Measurements from ENCODE around the gene BBX.
"Not testable (repeated sequence)": the region's sequence is repeated elsewhere in the genome, so short reads cannot be mapped to it uniquely, and the experiment has no call there.

BBX gene

DNA sequence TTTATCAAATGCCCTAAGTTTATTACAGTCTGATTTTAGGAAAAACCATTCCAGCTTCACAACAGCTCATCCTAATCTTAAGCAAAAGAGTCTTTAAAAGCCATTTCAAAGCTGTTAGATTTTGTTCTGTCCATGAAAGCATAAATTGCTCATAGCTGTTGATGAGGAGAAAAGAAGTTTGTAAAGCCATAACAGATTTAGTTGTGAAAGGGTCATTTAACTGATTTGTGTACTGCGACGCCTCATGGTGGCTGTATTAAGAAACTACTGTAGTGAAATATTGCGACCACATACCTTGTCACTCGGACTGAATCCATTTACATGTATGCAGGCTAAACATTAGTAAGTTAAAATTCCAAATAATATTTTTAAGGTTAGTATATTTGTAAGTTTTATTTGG is 20.9 kb downstream of the BBX start:
- DNase-seq: no peak

DNA sequence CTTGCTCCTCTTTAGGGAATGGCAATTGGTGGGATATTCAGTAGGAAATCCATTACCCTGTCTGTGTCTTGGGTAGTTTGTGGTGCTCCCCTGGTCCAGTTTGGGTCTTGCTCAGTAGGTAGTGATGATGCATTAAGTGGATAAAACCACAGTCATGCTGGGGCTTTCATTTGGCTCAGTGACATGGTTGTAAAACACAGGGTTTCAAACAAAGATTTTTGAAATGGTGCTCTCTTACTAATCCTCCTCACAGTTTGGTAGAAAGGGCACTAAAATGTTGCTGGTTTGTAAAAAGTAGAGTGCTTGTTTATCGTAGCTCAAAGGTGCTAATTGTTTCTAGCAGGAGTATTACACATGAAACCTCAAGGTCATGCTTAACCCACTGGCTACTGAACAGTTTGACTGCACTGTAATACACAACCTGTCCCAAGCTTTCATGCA is 22.9 kb downstream of the BBX start:
- no peak for DNase-seq

DNA sequence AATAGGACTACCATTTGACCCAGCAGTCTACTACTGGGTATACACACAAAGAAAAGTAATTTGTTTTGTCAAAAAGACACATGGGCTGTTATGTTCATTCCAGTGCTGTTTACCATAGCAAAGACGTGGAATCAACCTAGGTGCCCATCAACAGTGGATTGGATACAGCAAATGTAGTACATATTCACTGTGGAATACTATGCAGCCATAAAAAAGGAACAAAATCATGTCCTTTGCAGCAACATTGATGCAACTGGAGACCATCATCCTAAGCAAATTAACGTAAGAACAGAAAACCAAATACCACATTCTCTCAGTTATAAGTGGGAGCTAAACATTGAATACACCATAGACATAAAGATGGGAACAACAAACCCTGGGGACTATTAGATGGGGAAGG is 25.8 kb downstream of the BBX start:
- DNase-seq: no peak

DNA sequence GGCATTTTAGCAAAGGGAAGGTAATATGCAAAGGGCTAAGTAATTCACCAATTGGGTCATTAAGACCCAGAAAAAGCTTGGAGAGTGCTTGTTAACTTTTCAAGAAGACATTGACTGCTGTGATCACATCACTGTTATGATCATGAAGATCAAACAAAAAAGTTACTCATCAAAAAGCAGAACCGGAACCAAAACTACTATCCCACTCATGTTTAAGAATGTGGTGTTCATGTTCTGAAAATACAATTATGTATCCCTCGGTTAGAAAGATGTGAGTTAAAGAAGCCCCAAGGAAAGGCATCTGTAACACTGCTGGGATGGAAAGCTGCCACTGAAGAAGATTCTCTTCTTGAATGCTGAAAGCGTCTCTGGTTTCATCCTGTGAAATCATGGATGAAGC is 32.6 kb downstream of the BBX start:
- DNase-seq: no peak

DNA sequence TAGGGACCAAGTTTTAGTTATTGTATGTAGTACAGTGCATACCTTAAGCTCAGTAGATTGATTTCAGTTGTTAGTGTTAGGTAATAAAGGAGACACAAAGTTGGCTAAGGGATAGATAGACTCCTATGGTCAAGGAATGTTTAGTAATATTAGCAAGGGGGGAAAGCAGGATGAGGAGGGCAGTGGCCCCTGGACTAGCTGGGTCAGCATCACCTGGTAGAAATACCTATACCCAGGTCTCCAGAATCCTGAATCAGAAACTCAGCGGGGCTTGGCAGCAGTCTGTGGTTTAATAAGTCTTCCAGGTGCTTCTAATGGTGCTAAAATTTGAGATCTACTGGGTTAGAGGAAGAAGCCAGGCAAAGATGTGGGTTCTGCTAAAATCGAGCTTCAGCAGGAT is 35.0 kb downstream of the BBX start:
- DNase-seq: no peak

DNA sequence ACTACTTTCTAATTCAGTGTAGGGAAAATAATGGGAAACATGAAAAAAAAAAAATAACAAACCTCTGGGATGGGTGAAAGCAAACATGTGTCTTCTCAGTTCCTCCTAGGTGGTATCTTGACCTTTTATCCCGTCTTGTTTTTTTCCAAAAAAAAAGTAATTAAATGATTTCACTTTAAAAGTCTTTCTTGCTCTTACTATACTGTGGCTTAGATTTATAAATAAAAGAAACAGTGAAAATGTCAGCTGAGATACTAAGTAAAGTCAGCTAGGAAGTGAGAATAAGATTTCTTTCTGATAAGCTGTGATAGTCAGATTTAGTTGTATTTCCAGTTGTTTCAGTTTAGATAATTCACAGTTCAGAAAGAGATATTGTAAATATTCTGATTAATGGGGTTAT is 37.4 kb downstream of the BBX start:
- DNase-seq: no peak

DNA sequence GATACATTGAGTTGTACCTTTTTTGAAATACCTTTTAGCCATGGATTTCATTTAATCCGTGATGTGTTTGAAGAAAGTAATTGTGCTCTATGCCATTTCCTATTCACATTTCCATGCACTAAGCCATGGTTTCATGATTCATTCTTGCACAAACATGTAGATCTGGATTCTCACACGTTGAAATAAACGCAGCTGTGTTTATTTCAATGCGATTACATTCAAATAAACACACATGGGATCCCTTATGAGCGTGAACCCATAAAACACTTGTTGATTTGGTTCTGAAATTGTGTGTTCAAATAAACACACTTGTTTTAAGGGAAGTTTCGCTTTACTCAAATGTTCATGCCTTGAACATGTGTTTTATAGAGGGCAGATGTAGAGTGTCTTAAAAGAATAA is 39.2 kb downstream of the BBX start:
- DNase-seq: no peak

DNA sequence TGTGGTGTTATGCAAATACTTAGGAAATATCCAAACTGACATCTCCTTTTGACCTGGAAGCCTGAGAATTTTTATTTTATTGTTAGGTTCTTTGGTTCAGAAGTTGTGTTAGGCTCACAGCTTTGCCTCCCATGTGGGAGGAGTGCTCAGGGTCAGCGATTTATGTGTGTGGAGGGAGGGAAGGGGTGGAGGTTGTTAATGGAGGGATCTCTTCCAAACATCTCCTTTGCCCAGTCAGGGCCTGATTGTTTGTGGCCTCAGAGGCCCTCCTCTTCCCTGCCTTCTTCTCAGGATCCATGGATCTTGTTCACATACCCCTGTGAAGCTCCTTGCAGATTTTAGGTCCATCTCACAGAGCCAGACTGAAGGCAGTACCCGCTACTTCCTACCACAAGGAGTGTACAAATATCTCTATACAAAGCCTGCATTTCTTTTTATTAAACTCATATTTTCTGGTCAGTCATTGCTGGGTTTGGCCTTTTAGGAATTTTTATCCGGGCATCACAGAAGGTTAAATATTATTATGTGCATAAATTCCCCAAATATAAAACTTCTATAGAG is 40.3 kb downstream of the BBX start:
- DNase-seq: no peak

DNA sequence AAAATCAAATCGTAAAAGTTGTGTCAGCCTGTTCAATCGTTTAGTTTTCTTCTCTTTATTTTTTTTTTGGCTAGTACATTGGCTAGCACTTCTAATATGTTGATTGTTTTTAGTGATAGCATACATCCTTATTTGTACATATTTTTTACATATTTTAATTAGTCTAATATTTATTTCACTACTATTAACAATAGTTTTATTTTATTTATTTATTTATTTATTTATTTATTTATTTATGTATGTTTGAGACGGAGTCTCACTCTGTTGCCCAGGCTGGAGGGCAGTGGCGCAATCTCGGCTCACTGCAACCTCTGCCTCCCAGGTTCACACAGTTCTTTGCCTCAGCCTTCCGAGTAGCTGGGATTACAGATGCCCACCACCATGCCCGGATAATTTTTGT is 42.5 kb downstream of the BBX start:
- DNase-seq: not testable (repeated sequence)

DNA sequence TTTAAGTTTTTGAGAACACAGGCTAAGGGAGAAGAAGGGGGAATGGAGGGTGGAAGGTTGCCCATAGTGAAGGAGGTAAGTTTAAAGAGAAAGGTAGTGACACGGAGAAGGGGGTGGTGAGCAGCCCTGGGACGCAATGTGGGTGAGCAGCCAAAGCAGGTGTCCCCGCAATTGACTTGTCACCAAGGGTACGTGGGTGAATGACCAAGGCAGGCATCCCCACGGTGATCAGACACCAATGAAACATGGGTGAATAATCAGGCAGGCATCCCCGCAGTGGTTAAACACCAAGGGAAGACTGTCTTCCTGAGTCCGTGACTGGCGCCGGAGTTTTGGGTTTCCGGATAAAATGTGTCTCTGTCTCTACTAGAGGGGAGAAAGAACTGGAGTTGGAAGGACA is 48.3 kb downstream of the BBX start:
- DNase-seq: not testable (repeated sequence)

DNA sequence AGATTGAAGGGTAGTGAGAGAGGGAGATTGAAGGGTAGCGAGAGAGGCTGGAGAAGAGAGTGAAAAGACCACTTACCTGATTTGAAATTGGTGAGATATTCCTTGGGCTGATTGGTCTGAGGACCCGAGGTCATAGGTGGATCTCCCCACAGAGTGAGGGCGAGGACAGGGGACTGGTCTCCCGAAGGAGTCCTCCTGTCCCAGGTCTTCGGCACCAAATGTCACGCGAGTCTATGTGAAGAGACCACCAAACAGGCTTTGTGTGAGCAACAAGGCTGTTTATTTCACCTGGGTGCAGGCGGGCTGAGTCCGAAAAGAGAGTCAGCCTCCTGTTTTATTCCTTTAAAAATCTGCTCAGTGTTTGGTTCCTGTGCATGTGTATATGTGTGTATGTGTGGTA is 48.7 kb downstream of the BBX start:
- DNase-seq: not testable (repeated sequence)

DNA sequence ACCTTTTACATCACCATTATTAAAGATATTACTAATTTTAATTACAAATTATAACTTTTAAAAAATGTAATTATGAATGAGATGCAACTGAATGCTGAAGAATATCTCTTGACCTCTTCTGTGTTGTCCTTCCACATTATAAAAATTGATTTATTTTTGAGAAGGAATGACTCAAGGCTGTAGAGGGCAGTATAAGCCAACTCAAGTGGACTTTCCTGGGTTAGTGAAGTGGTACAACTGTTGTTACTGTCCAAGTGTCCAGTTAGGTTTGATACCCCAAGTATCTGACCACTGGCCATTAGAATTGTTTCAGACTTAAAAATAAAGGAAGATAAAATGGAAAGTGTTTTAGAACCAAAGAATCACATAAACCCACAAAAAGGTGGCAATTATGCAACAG is 51.9 kb downstream of the BBX start:
- no peak for DNase-seq

DNA sequence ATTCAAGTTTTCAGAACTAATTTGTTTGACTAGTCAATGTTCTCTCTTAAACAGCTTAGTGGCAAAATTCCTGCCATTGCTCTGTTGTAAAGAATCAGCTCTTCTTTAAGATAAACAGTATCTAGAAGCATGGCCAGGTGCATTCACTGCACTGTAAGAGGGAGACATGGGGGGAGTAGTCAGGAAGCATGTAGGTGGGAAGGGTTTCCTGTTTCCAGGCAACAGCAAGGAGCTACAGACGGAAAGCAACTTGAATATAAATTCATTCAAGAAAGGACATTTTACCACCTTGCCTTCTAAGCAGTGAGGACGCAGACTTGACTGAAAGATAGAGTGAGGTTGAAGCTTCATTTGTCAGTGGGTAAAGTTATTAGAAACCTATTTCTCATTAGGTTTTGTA is 55.3 kb downstream of the BBX start:
- no peak for DNase-seq

DNA sequence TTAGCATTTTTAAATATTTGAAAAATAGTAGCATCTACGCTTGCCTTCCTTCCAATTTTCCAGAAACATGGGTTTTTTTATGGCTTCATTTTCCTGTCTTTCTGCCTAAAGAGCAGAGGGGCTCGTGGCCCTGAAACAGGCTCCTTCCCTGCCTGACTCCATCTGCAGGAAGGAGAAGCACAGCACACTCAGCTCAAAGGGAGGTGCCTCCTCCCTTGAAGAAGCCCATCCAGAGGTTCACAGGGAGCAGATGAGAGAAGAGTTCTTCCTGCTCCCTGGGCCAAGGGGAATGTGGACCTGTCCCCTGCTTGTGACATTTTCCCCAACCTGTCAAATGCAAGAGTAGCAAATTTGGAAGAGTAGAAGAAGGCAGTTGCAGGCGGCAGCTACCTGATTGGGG is 55.8 kb downstream of the BBX start:
- no peak for DNase-seq

DNA sequence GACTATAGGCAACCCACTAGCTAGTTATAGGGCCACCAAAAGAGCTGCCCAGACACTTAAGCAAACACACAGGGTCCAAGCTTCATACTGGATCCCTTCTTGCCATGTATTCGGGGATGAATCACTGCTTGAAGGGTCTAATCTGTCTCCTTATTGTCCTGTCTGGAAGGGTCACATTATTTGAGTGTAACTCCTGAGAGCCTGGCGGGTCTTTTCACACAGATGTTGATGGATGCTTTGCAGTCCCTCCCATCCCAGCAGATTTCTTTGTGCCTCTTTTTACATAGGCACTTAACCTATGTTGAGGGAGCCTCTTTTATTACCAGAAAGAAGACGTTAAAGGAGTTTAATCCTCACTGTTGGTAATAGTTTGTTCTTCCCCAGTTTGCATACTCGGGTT is 56.6 kb downstream of the BBX start:
- DNase-seq: no peak

DNA sequence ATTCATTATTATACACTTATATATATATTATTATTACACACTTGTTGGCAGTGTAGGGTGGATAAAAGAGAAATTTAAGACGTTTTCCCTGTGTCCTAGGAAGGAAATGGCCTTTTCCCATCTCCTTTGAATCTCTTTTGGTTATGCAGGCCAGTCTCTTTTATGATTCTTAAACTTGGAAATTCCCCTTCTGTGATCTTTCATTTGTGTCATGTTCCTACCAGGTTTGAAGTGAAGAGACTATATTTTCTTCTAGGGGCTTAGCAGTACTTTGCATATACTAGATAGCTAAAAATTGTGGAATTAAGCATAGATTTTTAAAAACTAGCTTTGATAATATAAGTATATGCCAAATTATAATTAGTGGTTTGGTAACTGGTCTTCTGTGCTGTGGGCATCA is 58.5 kb downstream of the BBX start:
- no peak for DNase-seq

DNA sequence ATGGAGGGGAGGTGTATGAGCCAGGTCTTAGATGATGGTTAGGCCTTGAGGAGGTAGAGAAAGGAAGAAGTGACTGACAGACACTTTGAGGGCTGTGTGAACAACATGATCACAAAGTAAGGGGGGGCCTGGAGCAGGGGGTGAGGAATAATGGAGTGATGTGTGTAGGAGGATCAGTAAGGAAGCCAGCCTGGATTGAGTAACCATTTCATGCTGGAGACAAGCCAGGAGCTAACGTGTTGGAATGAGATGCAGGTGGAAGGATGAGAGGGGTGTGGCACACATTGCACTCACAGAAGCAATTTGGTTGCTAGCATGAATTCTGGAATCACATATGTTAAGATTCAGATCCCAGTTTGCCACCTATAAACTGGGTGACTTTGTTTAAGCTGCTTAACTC is 65.5 kb downstream of the BBX start:
- DNase-seq: no peak

DNA sequence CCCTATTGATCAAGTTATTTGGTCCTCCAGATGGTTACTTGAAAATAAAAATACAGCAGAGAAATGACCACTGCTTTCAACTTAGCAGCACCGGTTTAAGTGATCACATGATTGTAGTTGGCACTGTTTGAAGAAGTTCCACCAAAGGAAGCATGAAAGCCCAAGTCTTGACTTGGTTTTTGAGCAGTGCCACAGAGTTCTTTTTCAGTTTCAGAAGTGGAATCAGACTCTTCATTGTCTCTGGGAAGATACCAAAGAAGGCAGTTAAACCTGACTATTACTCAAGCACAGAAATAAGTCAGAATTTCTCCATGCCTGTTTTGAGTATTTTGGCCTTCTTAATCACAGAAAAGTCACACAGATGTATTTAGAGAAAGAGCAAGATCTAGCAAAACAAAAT is 66.7 kb downstream of the BBX start:
- no peak for DNase-seq

DNA sequence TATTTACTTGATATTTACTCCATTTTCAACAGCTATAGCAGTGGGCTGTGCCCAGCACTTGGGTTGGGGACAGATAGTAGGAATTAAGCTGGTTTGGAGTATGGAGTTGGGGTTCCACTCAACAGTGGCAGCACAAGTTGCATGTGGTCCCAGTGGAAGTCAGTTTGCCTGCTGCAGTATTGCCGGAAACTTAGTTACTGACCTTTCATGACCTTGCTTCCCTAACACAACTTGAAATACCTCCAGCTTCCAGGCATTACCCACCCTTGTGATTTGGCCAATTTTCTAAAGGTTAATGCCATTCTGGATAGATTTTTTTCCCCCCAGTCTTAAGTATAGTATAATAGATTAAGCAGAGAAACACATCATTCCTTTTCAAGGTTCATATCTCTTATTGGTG is 68.0 kb downstream of the BBX start:
- no peak for DNase-seq

DNA sequence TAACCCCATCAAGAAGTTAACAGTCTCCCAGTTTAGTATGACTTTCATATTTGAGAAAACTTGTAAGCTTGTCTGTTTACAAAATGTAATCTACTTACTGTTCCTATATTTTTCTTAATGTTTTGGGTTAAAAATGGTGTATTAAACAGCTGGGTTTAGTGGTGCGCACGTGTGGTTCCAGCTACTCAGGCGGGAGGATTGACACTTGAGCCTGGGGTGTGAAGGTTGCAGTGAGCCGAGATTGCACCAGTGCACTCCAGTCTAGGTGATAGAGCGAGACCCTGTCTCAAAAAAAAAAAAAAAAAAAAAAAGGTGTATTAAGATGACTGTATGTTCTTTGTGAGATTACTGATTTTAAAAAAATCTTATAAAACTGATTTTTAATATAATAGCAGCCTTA is 69.3 kb downstream of the BBX start:
- no peak for DNase-seq

DNA sequence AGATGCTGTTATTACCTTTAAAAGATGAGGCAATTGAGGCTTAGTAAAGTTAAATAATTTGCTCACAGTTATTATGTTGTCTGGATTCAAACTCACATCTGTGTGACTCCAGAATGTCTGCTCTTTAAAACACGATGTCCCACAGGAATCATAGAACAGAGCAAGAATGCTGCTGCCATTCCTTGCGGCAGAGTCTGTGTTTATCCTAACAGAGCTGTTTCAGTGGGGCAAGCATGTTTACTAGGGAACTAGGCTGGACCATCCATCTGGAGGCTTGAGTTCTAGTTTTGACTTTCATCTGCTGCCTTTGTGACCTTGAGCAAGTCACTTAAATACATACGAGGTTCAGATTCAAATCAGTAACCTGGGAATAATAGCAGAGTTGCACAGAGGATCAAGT is 72.1 kb downstream of the BBX start:
- no peak for DNase-seq

DNA sequence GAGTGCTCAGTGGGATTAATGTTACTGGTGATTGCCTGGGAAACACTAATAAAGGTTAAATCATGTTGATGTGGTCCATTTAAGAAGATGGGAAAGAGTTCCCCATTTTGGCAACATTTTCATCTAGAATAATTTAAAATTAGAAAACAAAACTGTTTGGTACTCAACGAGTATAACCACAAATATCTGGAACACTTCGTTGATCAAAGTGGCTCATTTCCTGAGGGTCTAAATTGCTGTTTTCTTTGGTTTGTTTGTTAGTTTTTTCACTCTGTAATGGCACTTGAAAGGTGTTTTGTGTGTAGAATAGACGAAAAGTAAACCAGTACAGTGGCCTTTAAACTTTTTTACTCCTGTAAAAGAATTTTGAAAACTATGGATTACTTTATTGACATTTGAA is 73.9 kb downstream of the BBX start:
- DNase-seq: no peak

DNA sequence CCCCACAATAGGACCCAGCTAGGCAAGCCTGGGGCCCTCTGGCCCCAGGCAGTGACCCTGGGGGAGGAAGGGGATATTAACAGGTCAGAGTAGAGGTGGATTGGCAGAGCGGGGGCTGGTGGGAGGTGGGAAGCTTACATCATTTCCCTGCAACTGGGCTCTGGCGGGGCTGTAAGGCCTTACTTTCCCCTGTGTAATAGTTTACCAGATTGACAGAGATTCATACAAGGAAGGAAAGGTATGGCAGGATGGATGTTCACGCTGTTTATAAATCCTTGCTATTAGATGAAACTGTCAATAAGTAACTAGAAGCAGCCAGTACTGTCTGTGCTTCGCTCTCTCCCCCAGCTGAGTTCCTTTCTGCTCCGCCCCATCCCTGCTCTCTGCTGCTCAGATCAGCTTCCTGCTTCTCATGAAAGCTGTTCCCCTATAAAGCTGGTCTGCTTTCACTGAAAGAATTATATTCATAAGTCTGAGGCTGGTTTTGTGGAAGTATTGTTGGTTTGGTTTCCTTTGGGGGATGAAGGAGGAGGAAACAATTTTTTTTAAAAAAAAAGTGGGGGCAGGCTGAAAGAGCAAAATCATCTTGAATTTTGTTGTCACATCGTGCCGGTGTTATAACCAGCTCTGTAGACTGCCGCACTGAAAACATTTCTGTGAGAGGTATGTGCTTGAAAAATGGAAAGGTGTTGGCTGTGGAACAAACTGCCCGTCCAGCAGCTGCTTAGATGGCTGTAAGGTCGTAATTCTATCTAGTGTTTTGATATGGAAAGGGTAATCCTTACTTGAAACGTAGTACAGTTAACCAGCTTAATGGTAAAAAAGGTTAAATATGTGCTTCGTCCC is 76.4 kb downstream of the BBX start:
- DNase-seq: peak in 2 of 4 experiments; percentile 3 to 18

DNA sequence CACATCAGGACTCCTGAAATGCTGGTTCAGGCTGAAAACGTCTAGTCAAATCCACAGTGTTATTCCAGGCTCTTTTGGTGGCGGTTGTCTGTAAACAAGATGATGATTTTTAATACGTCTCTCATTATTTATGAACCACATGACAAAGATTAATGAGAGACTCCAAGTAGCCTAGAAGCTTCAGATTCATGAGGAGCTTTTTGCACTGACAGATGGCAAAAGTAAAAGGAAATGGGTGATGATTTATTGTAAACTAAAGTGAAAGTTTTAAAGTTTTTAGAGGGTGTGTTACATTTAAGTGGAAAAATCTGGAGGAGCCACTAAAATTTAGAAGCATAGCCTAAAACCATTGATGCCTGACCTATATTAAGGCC is 77.0 kb downstream of the BBX start:
- no peak for DNase-seq

DNA sequence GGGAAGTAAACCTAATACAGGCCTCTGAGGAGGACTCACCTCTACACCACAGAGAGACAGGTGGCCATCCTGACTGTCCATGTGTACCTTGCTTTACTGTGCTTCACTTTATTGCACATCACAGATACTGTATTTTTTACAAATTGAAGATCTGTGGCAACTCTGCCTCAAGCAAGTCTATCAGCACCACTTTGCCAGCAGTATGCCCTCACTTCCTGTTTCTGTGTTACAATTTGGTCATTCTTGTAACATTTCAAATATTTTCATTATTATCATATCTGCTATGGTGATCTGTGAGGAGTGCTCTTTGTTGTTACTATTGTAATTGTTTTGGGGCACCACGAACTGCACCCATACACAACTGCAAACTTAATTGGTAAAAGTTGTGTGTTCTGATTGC is 78.0 kb downstream of the BBX start:
- DNase-seq: no peak

Data from activated naive CD4-positive, alpha-beta T cell (primary cell).